PFSK-1 (cell line): ENCODE measurements around the gene DKK3.

Experiments used
- FOXP2 ChIP-seq: optimal IDR thresholded peaks from 2 replicates; pipeline ENCODE3; 2011; ENCODE audit warnings: borderline replicate concordance, control low read depth, inconsistent platforms; ENCODE audit not compliant: insufficient read depth; ENCODE audit errors: extremely low read length, extremely low read depth
- POLR2AphosphoS5 ChIP-seq: IDR thresholded peaks from 2 replicates; pipeline ENCODE4 v1.6.1; 2012; ENCODE audit warnings: low read depth, mild to moderate bottlenecking, control low read depth, low read length, moderate library complexity
- SIN3A ChIP-seq: IDR thresholded peaks from 2 replicates; pipeline ENCODE4 v1.6.1; 2012; ENCODE audit warnings: mild to moderate bottlenecking, low read length, moderate library complexity, borderline replicate concordance; ENCODE audit not compliant: insufficient read depth
- TAF1 ChIP-seq: IDR thresholded peaks from 2 replicates; pipeline ENCODE4 v1.6.1; 2012; ENCODE audit warnings: low read length, control low read depth, borderline replicate concordance; ENCODE audit not compliant: insufficient read depth
- TF ChIP-seq, protein P1 (sequence below), 2 experiments: IDR thresholded peaks; 2 replicates each; pipeline versions ENCODE4 v1.6.1 to v1.8.0; 2011 to 2012; ENCODE audit warnings: low read depth in 2 of 2, low read length in 2 of 2, control low read depth in 1 of 2, inconsistent platforms in 1 of 2, mild to moderate bottlenecking in 1 of 2, moderate library complexity in 1 of 2; ENCODE audit not compliant: insufficient read depth in 1 of 2

The DKK3 gene

DNA sequence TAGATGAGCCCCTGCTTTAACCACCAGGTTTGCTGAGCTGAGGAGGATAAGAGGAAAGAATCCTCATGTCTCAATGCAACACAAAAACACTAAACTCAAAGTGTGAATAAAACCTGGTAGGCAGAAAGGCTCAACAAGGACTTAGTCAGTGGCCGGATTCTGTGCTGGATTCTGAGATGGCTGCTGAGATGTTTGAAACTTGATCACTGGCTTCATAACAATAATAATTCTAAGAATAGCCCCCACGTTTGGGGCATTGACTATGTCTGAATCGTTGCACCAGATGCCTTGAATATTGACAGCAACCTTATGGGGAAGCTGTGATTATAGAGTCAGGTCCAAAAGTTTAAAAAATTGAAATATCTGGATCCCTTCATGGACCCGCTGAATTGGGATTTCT, 4.6 kb downstream of the DKK3 start:
- TF ChIP-seq TAF1, result no peak
- TF ChIP-seq FOXP2, result no peak
- no peak for TF ChIP-seq SIN3A
- TF ChIP-seq, protein P1, sequence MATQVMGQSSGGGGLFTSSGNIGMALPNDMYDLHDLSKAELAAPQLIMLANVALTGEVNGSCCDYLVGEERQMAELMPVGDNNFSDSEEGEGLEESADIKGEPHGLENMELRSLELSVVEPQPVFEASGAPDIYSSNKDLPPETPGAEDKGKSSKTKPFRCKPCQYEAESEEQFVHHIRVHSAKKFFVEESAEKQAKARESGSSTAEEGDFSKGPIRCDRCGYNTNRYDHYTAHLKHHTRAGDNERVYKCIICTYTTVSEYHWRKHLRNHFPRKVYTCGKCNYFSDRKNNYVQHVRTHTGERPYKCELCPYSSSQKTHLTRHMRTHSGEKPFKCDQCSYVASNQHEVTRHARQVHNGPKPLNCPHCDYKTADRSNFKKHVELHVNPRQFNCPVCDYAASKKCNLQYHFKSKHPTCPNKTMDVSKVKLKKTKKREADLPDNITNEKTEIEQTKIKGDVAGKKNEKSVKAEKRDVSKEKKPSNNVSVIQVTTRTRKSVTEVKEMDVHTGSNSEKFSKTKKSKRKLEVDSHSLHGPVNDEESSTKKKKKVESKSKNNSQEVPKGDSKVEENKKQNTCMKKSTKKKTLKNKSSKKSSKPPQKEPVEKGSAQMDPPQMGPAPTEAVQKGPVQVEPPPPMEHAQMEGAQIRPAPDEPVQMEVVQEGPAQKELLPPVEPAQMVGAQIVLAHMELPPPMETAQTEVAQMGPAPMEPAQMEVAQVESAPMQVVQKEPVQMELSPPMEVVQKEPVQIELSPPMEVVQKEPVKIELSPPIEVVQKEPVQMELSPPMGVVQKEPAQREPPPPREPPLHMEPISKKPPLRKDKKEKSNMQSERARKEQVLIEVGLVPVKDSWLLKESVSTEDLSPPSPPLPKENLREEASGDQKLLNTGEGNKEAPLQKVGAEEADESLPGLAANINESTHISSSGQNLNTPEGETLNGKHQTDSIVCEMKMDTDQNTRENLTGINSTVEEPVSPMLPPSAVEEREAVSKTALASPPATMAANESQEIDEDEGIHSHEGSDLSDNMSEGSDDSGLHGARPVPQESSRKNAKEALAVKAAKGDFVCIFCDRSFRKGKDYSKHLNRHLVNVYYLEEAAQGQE (IDR thresholded peaks at IDR 0.05; ENCODE audit: insufficient read depth in 1 of 2, low read depth in 2 of 2, low read length in 2 of 2), result no peak
- TF ChIP-seq POLR2AphosphoS5, result no peak

DNA sequence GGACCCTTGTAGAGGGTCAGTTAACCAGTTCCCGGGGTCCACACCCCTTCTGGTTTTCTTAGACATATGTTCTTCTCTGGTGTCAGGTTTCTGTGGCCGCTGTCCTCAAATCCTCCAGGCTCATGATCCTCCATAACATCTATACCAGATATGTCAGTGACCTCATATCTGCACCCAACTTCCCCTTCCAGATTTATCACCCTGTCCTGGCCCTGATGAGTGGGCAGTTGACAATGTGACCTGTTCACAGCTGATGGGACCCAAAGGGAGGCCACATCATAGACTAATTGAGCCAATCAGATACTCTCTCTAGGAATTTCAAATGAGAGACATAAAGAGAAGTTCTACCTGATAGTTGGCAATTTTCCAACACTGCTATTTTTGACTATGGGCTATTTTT, 5.1 kb downstream of the DKK3 start:
- TF ChIP-seq TAF1 (no peak), POLR2AphosphoS5 (no peak), SIN3A (no peak), FOXP2 (no peak)
- TF ChIP-seq, protein P1 (IDR thresholded peaks at IDR 0.05; ENCODE audit: insufficient read depth in 1 of 2, low read depth in 2 of 2, low read length in 2 of 2), result no peak

DNA sequence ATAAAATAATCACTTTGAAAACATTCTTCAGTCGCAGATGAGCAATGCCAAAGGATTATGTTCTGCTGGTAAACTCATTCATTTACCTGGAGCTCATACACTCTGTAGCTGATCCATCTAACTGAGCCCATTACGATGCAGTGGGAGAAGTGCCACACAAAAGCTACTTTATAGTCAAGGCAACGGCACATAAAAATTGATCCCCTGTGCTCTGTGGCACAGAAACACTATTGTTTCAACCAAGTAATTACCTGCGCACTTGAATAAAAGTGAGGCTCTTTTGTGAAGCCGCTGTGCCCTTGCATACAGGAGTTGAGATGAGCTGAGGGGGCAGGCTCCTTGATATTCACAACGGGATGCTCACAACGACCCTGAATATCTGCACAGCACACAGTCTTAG, 7.2 kb downstream of the DKK3 start:
- TF ChIP-seq, protein P1 (IDR thresholded peaks at IDR 0.05; ENCODE audit: insufficient read depth in 1 of 2, low read depth in 2 of 2, low read length in 2 of 2), result no peak
- TF ChIP-seq POLR2AphosphoS5 (no peak), TAF1 (no peak), FOXP2 (no peak), SIN3A (no peak)

DNA sequence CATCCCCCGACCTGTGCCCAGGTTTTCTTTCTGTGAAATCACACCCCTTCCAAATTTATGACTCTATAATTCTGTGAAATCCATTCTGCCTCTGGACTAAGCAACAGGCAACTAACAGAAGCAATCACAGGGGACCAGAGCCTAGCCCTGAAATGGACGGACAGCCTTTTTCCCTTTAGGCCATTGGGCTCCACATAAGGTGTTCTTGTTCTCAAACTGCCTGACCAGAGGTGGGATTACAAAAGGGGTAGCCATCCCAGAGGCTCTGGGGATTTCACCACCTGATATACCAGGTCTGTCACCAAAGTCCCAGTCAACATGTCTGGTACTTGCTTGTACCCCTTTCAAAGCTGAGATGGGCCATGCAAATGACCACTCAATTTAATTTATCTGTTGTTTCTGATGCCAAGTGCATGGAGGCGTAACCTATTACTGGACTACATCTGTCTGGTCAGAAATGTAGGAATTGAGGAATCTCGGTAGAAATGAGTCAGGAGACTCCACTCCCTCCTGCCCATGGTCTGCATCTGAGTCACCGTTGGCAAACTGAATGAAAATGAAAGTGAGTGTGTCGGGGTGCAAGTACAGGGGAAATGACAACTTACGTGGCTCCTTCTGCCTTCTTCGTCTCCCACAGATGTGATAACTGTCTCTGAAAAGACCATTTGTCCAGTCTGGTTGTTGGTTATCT, 10.2 kb downstream of the DKK3 start:
- TF ChIP-seq TAF1, result no peak
- TF ChIP-seq SIN3A, result no peak
- no peak for TF ChIP-seq FOXP2

DNA sequence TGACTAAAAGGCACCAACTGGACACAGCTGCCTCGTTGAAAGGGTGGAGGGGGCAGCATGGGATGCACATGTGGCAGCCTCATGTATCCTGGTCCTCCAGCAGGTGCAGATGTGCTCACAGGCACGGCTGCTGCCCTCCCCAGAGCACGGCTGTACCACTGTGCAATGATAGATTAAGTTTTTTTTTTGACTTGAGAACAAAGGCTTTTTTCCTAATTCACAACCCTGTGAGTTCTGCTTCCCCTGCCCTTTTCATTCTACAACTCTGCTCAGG, 11.4 kb downstream of the DKK3 start:
- TF ChIP-seq FOXP2, result no peak
- TF ChIP-seq POLR2AphosphoS5, result no peak

DNA sequence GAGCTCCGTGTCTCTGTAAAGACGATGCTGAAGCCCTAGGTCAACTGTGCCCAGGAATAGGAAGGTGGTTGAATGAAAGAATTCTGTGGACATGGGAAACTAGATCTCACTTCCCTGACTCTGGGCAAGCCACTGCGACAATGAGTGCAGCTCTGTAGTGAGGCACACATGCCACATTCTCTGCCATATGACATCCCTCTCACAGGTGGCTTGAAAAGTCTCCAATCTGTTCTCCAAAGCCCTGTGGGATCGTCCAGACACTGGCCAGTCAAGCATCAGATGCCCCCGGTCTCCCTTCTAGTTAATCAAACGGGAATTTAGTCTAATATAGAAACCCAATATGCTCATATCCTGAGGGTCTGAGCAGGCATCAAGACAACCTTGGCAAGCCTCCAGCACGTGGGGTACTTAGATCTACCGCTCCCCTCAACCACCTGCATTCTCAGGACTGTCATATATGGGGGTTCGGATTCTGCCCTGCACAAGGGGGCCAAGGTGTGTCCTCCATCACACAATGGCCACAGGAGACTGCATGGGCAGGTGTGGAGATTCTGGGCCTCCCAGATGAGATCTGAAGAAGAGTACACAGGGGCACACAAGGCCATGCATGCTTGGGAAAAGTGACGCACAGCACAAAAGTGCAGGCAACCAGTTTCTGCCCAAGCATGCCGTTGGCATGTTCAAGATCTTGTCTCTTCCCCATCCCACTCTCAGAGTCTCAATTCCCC, 11.9 kb downstream of the DKK3 start:
- TF ChIP-seq POLR2AphosphoS5 (no peak), TAF1 (no peak), FOXP2 (no peak), SIN3A (no peak)
- TF ChIP-seq, protein P1 (IDR thresholded peaks at IDR 0.05; ENCODE audit: insufficient read depth in 1 of 2, low read depth in 2 of 2, low read length in 2 of 2), result no peak
